ENCODE data around the gene GSDME.

The GSDME gene

DNA sequence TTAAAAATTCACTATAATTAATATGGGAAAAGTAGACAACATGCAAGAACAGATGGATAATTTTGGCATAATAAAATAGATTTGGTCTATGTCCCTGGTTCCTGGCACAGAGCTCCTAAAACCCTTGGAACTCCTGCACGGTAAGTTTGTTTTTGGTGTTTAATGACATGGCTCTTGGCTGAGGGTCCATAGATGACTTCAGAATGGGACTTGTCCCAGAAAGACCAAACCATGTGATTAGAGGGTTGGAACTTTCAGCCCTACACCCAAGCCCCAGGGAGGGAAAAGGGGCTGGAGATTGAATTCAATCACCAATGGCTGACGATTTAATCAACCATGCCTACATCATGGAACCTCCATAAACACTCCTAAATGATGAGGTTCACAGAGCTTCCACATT, 12.6 kb upstream of the GSDME start:
- DNase-seq: no peak

DNA sequence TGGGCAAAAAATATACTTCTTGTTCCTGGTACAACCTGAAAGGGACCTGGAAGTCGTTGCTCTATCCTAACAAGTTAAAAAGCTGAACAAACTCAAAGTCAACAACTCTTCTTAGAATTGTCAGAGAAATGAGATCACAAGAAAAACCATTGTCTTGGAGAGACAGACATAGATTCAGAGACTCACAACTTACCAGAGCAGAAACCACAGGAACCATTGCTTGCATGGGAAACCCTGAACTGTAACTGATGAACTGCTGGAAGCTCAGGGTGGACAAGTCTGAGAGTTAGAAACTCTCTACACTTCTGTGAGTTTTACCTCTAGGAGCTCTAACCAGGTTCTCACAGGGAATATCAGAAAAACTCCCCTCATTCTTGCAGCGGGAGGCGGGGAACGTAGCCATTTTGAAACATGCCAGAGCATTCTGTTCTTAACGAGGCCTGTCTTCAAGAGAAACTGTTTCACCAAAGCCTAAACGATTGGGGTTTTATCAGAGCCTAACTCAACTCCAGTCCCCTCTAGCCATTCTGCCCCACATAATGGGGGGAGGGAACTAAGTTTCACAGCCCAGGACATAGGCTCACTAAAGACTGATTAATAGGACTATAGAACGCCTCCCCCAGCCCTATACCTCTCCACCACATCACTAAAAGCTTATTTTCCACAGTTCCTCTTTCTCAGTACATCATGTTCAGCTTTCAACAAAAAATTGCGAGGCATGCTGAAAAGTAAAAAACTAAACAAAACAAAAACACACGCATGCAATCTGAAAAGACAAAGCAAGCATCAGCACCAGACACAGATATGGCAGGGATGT, 12.0 kb upstream of the GSDME start:
- no peak for DNase-seq

- no peak for DNase-seq
Measured at GRCh38 chr7:24767878-24768569, 10.8 kb upstream of the GSDME start.

DNA sequence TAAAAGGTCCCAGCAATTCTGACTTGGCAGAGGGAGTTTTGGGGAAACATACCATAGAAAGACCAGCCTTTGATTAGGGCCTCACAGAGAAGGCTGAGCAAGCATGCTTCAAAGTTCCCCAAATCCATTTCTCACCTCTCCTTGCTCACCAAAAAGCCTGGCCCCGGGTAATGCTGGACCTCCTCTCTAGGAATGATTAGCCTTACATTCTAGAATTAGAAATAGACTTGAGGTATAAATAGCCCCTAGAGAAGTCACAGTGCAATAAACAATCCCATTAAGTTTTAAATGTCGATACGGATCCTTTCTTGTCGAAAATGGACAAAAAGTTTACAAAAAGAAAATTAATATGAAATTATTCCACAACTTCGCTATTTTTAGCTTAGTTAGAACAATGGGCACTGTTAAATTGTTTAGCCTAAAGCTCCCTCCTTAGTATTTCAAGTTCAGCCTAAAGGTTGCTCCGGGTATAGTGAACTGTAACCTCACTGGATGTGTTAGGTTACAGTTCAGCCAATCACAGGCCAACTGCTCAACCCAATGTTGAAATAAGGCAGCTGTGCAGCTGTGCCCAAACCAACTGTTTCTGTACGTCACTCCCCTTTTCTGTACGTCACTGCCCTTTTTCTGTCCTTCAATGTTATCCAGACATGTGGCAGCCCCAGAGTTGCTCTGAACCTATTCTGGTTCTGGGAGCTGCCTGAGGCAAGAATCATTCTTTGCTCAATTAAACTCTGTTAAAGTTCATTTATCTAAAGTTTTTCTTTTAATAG, 7.9 kb upstream of the GSDME start:
- no peak for DNase-seq

DNA sequence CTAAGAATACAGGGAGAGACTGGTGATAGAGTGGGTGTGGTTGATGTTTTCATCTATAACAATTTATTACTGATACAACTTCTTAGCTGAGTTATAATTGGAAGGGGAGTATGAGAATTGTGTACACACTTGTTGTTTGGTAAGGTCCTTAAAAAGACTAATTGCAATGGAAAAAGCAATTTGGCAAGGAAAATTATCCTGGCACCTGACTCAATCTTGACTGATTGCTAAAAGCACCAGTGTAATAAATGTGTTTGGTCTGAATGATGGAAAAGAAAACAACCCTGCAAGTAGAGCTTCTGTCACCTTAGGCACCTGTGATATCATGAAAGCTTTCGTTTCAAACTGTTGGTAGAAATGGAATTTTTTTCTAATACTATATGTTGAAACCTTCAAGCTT, 6.7 kb upstream of the GSDME start:
- no peak for DNase-seq

DNA sequence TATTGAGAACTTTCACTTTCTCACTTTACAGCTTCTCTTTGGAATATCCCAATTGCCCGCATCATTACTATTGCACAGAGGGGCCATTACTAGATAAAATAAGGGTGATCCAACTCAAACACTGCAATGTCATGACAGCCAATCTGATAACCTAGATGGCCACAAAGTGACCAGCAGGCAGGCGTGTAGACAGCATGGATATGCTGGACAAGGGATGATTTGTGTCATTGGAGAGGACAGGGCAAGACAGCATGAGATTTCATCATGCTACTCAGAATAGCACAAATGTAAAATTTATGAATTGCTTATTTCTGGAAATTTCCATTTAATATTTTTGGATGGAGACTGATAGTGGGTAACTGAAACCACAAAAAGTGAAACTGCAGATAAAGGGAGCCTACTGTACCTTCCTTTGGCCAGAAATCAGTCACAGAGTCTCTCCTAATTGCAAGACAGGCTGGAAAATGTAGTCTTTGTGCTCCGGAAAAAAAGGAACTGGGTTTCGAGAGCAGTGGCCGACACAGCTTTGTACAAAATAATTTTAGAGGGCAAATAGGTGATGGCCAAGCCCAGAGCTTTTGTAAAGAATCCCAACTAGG, 6.1 kb upstream of the GSDME start:
- no peak for DNase-seq

- no peak for DNase-seq
Measured at GRCh38 chr7:24762771-24763170, 5.5 kb upstream of the GSDME start.

GRCh38 chr7:24760968-24761367, 3.7 kb upstream of the GSDME start:
- no peak for DNase-seq

GRCh38 chr7:24756545-24757352, 515 bp downstream of the GSDME start:
- peak; percentile 63 for DNase-seq

GRCh38 chr7:24755541-24756407, 1.5 kb downstream of the GSDME start:
- DNase-seq: peak; percentile 40

DNA sequence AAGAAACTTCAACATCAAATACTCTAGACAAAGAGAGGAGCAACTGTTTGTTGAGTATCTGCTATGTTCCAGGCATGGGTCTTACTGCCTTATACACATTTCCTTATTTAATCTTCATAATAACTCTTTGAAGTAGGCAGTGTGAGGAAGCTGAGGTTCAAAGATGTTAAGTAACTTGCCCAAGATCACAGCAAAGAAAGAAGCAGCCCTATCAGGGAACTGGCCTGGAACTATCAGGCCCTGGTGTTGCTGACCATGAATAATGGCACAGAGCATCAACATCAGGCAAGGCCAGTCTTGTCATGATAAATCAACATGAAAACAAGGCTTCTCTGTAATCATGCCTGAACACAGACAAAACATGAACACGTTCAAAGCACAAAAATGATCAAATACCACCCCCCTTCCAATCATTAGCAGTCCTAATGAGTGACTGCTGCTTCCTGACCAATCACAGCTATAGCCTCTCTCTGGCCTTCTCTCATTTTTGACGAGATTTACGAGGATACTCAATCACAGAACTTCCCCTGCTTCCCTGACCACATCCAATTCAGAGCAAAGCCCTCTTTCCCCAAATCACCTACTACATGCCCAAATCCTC, 2.3 kb downstream of the GSDME start:
- DNase-seq: no peak

GRCh38 chr7:24752073-24752800, 5.0 kb downstream of the GSDME start:
- DNase-seq: no peak

GRCh38 chr7:24751484-24751883, 5.8 kb downstream of the GSDME start:
- no peak for DNase-seq

DNA sequence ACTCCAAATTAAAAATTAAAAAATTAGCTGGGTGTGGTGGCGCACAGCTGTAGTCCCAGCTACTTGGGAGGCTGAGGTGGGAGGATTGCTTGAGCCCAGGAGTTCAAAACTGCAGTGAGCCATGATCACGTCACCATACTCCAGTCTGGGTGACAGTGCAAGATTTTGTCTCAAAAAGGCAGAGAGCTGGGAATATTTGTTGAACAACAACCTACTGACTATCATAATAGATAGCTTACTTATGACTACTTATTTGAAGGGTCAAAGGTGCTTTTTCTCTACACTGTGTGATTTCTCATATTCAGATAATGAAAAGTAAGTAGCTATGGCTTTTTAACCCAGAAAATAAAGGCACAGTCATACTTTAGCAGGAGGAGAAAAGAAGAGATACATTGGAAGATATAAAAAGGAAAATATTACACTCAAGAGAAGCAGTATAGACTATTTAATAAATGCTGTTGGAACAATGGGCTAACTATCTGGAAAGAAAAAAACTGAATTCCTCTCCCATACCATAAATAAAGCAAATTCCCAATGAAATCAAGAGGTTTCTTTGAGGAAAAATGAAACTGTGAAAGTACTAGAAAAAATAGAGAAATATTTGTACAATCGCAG, 6.7 kb downstream of the GSDME start:
- DNase-seq: no peak

- DNase-seq: no peak
Measured at GRCh38 chr7:24748521-24748920, 8.7 kb downstream of the GSDME start.

- no peak for DNase-seq
Measured at GRCh38 chr7:24745355-24745754, 11.9 kb downstream of the GSDME start.

- no peak for DNase-seq
Measured at GRCh38 chr7:24743471-24743870, 13.8 kb downstream of the GSDME start.

DNA sequence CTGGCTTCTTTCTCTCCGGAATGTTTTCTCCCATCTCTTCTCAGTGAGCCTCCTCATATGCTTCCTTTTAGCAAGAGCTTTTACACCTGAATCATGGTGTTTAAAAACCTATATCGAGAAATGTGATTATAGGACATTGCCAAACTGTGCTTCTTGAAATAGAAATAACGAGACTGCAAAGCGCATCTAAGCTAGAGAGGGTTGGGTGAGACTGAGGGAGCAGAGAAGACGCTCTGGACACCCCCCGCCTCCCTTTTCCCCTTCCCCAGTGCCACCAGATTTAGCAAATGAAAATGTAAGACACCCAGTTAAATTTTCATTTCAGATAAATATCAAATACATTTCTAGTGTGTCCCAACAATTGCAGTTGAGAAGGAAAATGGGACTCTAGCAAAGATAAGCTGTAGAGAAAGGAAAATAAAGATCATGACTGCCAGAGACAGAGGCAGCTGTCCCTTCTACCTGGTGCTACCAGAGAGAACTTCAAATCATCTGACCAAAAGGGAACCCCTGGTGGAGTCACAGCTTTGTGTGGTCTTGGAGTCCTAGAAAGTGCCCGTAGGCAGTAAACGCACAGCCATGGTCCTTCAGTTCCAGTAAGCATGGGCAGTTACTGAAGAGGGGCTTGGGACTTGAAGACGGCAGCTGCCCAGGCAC, 14.6 kb downstream of the GSDME start:
- no peak for DNase-seq
